Measurements from ENCODE around the gene CLDN20.

Gene CLDN20

GRCh38 chr6:155244434-155244833 lies 19.4 kb upstream of the CLDN20 start:
- H3K9ac ChIP-seq (ENCODE audit: low read length), result no peak overlapping the region
- H3F3A ChIP-seq (ENCODE audit: insufficient read depth), result peaks cover 12% of the 10 kb centered on the region; the same call in 1 of the 2 replicates
- H3K4me2 ChIP-seq (ENCODE audit: low read depth, low read length, poor library complexity, severe bottlenecking), result no peak overlapping the region
- H3K9me2 ChIP-seq (replicated peaks; ENCODE audit: insufficient read depth, low read length), result no peaks in the 10 kb centered on the region
- H3K27ac ChIP-seq (ENCODE audit: low read depth, low read length), result no peak overlapping the region
- no peaks in the 10 kb centered on the region for H3K79me2 ChIP-seq (ENCODE audit: insufficient read depth, low read length)
- TF ChIP-seq EZH2phosphoT487 (conservative IDR thresholded peaks at IDR 0.05; ENCODE audit: low read length) (no peak), CTCF (IDR thresholded peaks at IDR 0.05; ENCODE audit: insufficient read depth, low read length, poor library complexity, severe bottlenecking) (no peak)
- H3K27me3 ChIP-seq (ENCODE audit: low read length), result no peaks in the 10 kb centered on the region
- H3K4me3 ChIP-seq (ENCODE audit: insufficient read depth, low read length, poor library complexity, severe bottlenecking), result no peak overlapping the region
- H3K36me3 ChIP-seq (ENCODE audit: low read length), result peaks cover 24% of the 10 kb centered on the region; the same call in 1 of the 2 replicates
- no peaks in the 10 kb centered on the region for H3K9me3 ChIP-seq (ENCODE audit: insufficient read depth, low read length)
- no peak overlapping the region for H2AFZ ChIP-seq (ENCODE audit: low read depth, low read length, severe bottlenecking)
- no peaks in the 10 kb centered on the region for H4K20me1 ChIP-seq (ENCODE audit: low read depth, low read length)

GRCh38 chr6:155245193-155245592 lies 18.6 kb upstream of the CLDN20 start:
- H3F3A ChIP-seq (ENCODE audit: insufficient read depth), result peaks cover 16% of the 10 kb centered on the region; the same call in 1 of the 2 replicates
- no peak overlapping the region for H3K27ac ChIP-seq (ENCODE audit: low read depth, low read length)
- H3K4me3 ChIP-seq (ENCODE audit: insufficient read depth, low read length, poor library complexity, severe bottlenecking), result no peak overlapping the region
- no peak overlapping the region for H3K4me2 ChIP-seq (ENCODE audit: low read depth, low read length, poor library complexity, severe bottlenecking)
- H3K9me3 ChIP-seq (ENCODE audit: insufficient read depth, low read length), result no peaks in the 10 kb centered on the region
- no peaks in the 10 kb centered on the region for H3K27me3 ChIP-seq (ENCODE audit: low read length)
- H3K79me2 ChIP-seq (ENCODE audit: insufficient read depth, low read length), result no peaks in the 10 kb centered on the region
- H3K9me2 ChIP-seq (replicated peaks; ENCODE audit: insufficient read depth, low read length), result no peaks in the 10 kb centered on the region
- no peak overlapping the region for H2AFZ ChIP-seq (ENCODE audit: low read depth, low read length, severe bottlenecking)
- H3K36me3 ChIP-seq (ENCODE audit: low read length), result peaks cover 28% of the 10 kb centered on the region; the same call in 1 of the 2 replicates
- TF ChIP-seq EZH2phosphoT487 (conservative IDR thresholded peaks at IDR 0.05; ENCODE audit: low read length), result no peak
- no peak overlapping the region for H3K9ac ChIP-seq (ENCODE audit: low read length)
- no peaks in the 10 kb centered on the region for H4K20me1 ChIP-seq (ENCODE audit: low read depth, low read length)

GRCh38 chr6:155245831-155246230 lies 18.0 kb upstream of the CLDN20 start:
- Histone ChIP-seq H4K20me1 (ENCODE audit: low read depth, low read length) (no peaks in the 10 kb centered on the region), H3K4me3 (ENCODE audit: insufficient read depth, low read length, poor library complexity, severe bottlenecking) (no peak overlapping the region), H3K9ac (ENCODE audit: low read length) (no peak overlapping the region), H2AFZ (ENCODE audit: low read depth, low read length, severe bottlenecking) (no peak overlapping the region), H3K27me3 (ENCODE audit: low read length) (no peaks in the 10 kb centered on the region), H3K79me2 (ENCODE audit: insufficient read depth, low read length) (no peaks in the 10 kb centered on the region), H3K4me2 (ENCODE audit: low read depth, low read length, poor library complexity, severe bottlenecking) (no peak overlapping the region), H3K9me3 (ENCODE audit: insufficient read depth, low read length) (no peaks in the 10 kb centered on the region), H3F3A (ENCODE audit: insufficient read depth) (peaks cover 16% of the 10 kb centered on the region), H3K36me3 (ENCODE audit: low read length) (peaks cover 34% of the 10 kb centered on the region; the same call in 1 of the 2 replicates), H3K27ac (ENCODE audit: low read depth, low read length) (no peak overlapping the region), H3K9me2 (replicated peaks; ENCODE audit: insufficient read depth, low read length) (no peaks in the 10 kb centered on the region)
- no peak for TF ChIP-seq CTCF (IDR thresholded peaks at IDR 0.05; ENCODE audit: insufficient read depth, low read length, poor library complexity, severe bottlenecking)
- TF ChIP-seq EZH2phosphoT487 (conservative IDR thresholded peaks at IDR 0.05; ENCODE audit: low read length), result no peak

- no peak for TF ChIP-seq EZH2phosphoT487 (conservative IDR thresholded peaks at IDR 0.05; ENCODE audit: low read length)
- TF ChIP-seq CTCF (IDR thresholded peaks at IDR 0.05; ENCODE audit: insufficient read depth, low read length, poor library complexity, severe bottlenecking), result no peak
- no peaks in the 10 kb centered on the region for H3K79me2 ChIP-seq (ENCODE audit: insufficient read depth, low read length)
Measured at GRCh38 chr6:155246825-155247224, 17.0 kb upstream of the CLDN20 start.

More at GRCh38 chr6:155246825-155247224, 17.0 kb upstream of the CLDN20 start:
- H3K27me3 ChIP-seq (ENCODE audit: low read length), result no peaks in the 10 kb centered on the region
- H3K9me3 ChIP-seq (ENCODE audit: insufficient read depth, low read length), result no peaks in the 10 kb centered on the region
- no peak overlapping the region for H3K4me2 ChIP-seq (ENCODE audit: low read depth, low read length, poor library complexity, severe bottlenecking)
- no peaks in the 10 kb centered on the region for H4K20me1 ChIP-seq (ENCODE audit: low read depth, low read length)
- peaks cover 16% of the 10 kb centered on the region for H3F3A ChIP-seq (ENCODE audit: insufficient read depth)
- H3K36me3 ChIP-seq (ENCODE audit: low read length), result peaks cover 37% of the 10 kb centered on the region; the same call in 1 of the 2 replicates
- no peak overlapping the region for H2AFZ ChIP-seq (ENCODE audit: low read depth, low read length, severe bottlenecking)
- H3K4me3 ChIP-seq (ENCODE audit: insufficient read depth, low read length, poor library complexity, severe bottlenecking), result no peak overlapping the region
- no peak overlapping the region for H3K9ac ChIP-seq (ENCODE audit: low read length)
- no peak overlapping the region for H3K27ac ChIP-seq (ENCODE audit: low read depth, low read length)
- no peaks in the 10 kb centered on the region for H3K9me2 ChIP-seq (replicated peaks; ENCODE audit: insufficient read depth, low read length)

Data from SU-DHL-6 (cell line).